ENCODE measurements around the gene LCE1D. TPM values are rescaled to one million over a fixed set of nuclear protein-coding genes. Genes with fewer than 3 reads are reported as not detected.

The LCE1D gene
- total RNA-seq, 1 donor from 2014 or later, result not detected

DNA sequence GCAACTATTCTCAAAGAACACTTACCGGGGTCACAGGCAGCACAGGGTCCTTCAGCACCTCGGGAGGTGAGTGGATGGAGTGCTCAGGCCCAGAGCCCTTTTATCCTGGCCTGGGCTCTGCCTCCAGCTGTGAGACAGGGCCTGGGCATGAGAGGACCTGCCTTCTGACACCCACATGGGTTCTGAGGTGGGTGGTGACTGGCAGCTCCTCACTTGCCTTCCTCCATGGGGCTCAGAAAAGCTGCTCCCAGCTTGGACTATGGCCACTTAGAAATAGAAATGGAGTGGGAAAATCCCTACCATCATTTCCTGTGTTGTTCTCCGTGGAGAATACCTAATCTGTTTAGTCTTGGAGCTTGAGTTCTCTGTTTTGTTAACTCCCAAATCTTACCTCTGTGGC, 10.1 kb downstream of the LCE1D start, which contains the start of gene LCE1C:
Gene LCE1C (minus strand): TSS at position 76 of the 400 bp plus-strand sequence. CDS start 1,173 bp downstream, outside the sequence.
- H3K4me1 Mint-ChIP-seq (ENCODE audit: low read depth, unreplicated experiment), result no peaks in the 10 kb centered on the region
- peaks cover 2% of the 10 kb centered on the region for H3K9me3 Mint-ChIP-seq (ENCODE audit: unreplicated experiment)
- no peak within 1 kb of the TSS for H3K27ac Mint-ChIP-seq (ENCODE audit: unreplicated experiment)
- no peak within 1 kb of the TSS for H3K4me3 Mint-ChIP-seq (ENCODE audit: unreplicated experiment)
- DNase-seq, result no peak
- H3K27me3 Mint-ChIP-seq (ENCODE audit: unreplicated experiment), result peaks cover 2% of the 10 kb centered on the region
- TF ChIP-seq, protein P1, sequence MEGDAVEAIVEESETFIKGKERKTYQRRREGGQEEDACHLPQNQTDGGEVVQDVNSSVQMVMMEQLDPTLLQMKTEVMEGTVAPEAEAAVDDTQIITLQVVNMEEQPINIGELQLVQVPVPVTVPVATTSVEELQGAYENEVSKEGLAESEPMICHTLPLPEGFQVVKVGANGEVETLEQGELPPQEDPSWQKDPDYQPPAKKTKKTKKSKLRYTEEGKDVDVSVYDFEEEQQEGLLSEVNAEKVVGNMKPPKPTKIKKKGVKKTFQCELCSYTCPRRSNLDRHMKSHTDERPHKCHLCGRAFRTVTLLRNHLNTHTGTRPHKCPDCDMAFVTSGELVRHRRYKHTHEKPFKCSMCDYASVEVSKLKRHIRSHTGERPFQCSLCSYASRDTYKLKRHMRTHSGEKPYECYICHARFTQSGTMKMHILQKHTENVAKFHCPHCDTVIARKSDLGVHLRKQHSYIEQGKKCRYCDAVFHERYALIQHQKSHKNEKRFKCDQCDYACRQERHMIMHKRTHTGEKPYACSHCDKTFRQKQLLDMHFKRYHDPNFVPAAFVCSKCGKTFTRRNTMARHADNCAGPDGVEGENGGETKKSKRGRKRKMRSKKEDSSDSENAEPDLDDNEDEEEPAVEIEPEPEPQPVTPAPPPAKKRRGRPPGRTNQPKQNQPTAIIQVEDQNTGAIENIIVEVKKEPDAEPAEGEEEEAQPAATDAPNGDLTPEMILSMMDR (IDR thresholded peaks at IDR 0.05; ENCODE audit: partially characterized antibody, unreplicated experiment), result no peak
- no peaks in the 10 kb centered on the region for H3K36me3 Mint-ChIP-seq (ENCODE audit: unreplicated experiment)

DNA sequence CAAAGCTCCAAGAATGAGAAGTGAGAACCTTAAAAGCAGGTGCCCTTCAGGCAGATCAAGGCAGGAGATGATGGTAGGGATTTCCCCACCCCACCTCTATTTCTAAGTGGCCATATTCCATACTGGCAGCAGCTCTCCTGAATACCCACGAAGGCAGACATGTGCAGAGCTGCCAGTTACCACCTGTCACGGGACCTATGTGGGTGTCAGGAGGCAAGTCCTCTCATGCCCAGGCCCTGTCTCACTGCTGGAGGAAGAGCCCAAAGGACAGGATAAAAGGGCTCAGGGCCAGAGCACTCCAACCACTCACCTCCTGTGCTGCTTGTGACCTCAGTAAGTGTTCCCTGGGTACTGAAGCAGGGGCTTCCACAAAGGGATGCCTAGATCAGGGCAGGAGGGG, 14.5 kb downstream of the LCE1D start:
- Mint-ChIP-seq H3K4me3 (ENCODE audit: unreplicated experiment) (no peak overlapping the region), H3K4me1 (ENCODE audit: low read depth, unreplicated experiment) (no peaks in the 10 kb centered on the region), H3K27ac (ENCODE audit: unreplicated experiment) (no peak overlapping the region), H3K36me3 (ENCODE audit: unreplicated experiment) (no peaks in the 10 kb centered on the region), H3K27me3 (ENCODE audit: unreplicated experiment) (no peaks in the 10 kb centered on the region), H3K9me3 (ENCODE audit: unreplicated experiment) (no peaks in the 10 kb centered on the region)
- TF ChIP-seq, protein P1 (IDR thresholded peaks at IDR 0.05; ENCODE audit: partially characterized antibody, unreplicated experiment), result no peak
- DNase-seq, result no peak

DNA sequence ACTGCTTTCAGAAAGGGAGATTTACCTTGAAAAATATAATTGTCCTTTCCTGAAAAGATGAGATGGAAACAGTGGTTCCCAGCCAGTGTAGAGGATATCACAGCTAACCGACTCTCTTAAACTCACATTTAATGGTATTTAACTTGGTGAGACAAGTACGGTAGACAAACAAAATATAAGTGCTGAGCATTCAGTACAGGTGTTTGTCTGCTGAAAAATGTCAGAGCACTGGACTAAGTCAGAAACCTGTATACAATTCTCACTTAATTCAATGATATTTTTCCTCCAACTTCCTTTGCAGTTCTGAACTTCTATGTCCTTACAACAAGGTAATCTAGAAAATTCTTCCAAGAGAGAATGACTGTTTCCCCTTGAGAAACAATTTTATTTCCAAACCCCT, 15.2 kb downstream of the LCE1D start, which contains the start of gene LCE1B:
Gene LCE1B (plus strand): TSS at position 301 of the 400 bp plus-strand sequence. CDS start 476 bp downstream, outside the sequence.
- H3K27ac Mint-ChIP-seq (ENCODE audit: unreplicated experiment), result no peak within 1 kb of the TSS
- no peaks in the 10 kb centered on the region for H3K4me1 Mint-ChIP-seq (ENCODE audit: low read depth, unreplicated experiment)
- DNase-seq, result no peak
- no peaks in the 10 kb centered on the region for H3K9me3 Mint-ChIP-seq (ENCODE audit: unreplicated experiment)
- H3K36me3 Mint-ChIP-seq (ENCODE audit: unreplicated experiment), result no peaks in the 10 kb centered on the region
- H3K4me3 Mint-ChIP-seq (ENCODE audit: unreplicated experiment), result no peak within 1 kb of the TSS
- TF ChIP-seq, protein P1 (IDR thresholded peaks at IDR 0.05; ENCODE audit: partially characterized antibody, unreplicated experiment), result no peak
- H3K27me3 Mint-ChIP-seq (ENCODE audit: unreplicated experiment), result no peaks in the 10 kb centered on the region

DNA sequence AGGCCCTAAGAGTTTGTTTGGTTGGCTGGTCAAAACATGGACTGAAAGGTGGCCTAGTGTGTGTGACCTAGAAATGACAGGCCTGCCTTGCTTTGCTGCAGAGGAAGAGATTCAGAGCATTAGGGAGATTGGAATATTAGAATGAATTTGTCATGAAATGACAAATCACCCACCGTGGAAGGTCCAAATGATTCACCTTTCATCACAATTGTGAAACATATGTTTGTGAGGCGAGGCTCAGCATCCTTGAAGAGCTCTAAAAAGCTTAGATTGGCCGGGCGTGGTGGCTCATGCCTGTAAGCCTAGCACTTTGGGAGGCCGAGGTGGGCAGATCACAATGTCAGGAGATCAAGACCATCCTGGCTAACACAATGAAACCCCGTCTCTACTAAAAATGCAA, 20.8 kb downstream of the LCE1D start:
- no peaks in the 10 kb centered on the region for H3K36me3 Mint-ChIP-seq (ENCODE audit: unreplicated experiment)
- H3K4me3 Mint-ChIP-seq (ENCODE audit: unreplicated experiment), result no peak overlapping the region
- TF ChIP-seq, protein P1 (IDR thresholded peaks at IDR 0.05; ENCODE audit: partially characterized antibody, unreplicated experiment), result no peak
- H3K27me3 Mint-ChIP-seq (ENCODE audit: unreplicated experiment), result no peaks in the 10 kb centered on the region
- H3K4me1 Mint-ChIP-seq (ENCODE audit: low read depth, unreplicated experiment), result no peaks in the 10 kb centered on the region
- H3K9me3 Mint-ChIP-seq (ENCODE audit: unreplicated experiment), result peaks cover 1% of the 10 kb centered on the region
- no peak overlapping the region for H3K27ac Mint-ChIP-seq (ENCODE audit: unreplicated experiment)
- no peak for DNase-seq

DNA sequence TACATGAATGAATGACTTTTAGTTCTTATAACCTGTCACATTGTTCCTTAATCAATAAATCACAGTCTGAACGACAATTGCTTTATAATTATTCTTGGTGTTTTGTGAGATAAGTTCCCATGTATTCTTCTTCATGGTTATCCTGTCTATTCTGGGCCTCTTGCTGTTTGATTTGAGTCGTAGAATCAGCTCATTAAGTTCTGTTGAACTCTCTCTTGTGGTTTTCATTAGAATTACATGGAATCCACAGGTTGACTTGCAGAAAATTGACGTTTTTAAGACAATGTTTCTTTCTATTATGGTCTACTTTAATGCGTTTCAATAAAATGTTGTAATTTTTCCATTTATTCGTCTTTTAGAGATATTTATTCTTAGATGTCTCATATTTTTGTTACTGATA, 26.8 kb downstream of the LCE1D start:
- H3K27ac Mint-ChIP-seq (ENCODE audit: unreplicated experiment), result no peak overlapping the region
- H3K4me3 Mint-ChIP-seq (ENCODE audit: unreplicated experiment), result no peak overlapping the region
- no peaks in the 10 kb centered on the region for H3K27me3 Mint-ChIP-seq (ENCODE audit: unreplicated experiment)
- no peaks in the 10 kb centered on the region for H3K4me1 Mint-ChIP-seq (ENCODE audit: low read depth, unreplicated experiment)
- no peaks in the 10 kb centered on the region for H3K36me3 Mint-ChIP-seq (ENCODE audit: unreplicated experiment)
- H3K9me3 Mint-ChIP-seq (ENCODE audit: unreplicated experiment), result peaks cover 1% of the 10 kb centered on the region
- DNase-seq, result no peak
- TF ChIP-seq, protein P1 (IDR thresholded peaks at IDR 0.05; ENCODE audit: partially characterized antibody, unreplicated experiment), result no peak

All from glutamatergic neuron (in vitro differentiated cells).